CD4-positive, alpha-beta T cell treated with Interleukin-21 for 1 hour (primary cell): Measurements from ENCODE around the gene ADCY10.

Experiments used
- DNase-seq: peaks from one replicate; pipeline ENCODE4 v3.0.0-alpha.2; 2020

Gene ADCY10

DNA sequence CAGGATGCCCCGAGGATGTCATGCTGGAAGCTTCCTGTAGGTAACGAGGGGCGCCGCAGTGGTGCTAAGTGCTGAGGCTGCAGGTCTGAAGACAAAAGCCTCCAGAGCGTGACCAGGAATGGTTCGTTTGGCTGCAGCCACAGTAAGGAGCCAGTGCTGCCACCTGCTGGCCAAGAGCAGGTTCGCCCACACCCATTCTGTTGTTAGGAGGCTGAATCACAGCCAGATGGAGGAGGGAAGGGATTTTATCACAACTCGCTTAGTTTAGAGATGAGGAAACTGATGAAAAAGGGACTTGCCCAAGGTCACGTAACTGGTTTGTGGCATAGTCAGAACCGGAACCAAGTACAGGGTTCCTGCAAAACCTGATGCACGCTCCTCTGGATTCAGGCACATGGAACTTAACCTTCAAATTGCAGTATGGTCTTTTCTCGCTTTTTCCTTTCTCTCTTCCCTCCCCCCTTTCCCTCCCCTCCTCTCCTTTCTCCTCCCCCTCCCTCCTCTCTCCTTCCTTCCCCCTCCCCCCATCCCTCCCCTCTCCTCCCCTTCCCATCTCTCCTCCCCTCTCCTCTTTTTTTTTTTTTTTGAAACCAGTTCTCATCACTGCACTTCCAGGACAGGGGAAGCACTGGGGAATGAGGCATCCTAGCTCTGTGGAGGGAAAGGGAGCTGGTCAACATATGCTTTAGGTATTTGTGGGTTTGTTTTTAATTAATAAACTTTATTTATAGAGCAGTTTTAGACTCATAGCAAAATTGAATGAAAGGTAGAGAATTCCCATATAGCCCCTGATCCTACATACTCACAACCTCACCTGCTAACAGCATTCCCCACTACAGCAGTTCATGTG lies 110.4 kb downstream of the ADCY10 start:
- peak; percentile 85 for DNase-seq

DNA sequence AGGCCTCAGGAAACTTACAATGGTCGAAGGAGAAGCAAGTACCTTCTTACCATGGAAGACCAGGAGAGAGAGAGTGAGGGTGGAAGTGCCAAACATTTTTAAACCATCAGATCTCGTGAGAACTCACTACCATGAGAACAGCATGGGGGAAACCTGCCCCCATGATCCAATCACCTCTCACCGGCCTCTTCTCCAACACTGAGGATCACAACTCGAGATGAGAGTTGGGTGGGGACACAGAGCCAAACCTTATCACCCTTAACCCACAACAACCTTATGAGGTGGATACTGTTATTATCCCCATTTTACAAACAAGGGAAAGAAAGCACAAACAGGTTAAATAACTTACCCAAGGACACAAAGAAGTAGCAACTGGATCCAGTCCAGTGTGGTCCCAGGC lies 111.7 kb downstream of the ADCY10 start:
- no peak for DNase-seq

DNA sequence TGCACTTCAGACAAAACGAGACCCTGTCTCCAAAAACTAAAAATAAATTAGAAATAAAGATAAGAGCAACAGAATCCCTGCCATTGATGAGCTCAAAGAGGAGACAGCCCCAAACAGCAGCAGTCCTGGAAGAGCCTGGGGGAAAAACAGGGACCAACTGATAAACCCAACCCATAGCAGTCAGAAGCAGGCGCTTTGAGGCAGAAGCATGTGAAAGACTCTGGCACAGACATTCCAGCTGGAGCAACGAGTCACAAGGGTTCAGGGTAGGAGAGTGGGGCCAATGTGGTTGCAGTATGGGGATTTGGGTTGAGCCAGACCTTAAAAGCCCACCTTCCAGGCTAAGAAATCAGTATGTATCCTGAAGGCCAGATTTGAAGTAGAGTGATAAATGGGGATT lies 113.7 kb downstream of the ADCY10 start:
- DNase-seq: no peak

DNA sequence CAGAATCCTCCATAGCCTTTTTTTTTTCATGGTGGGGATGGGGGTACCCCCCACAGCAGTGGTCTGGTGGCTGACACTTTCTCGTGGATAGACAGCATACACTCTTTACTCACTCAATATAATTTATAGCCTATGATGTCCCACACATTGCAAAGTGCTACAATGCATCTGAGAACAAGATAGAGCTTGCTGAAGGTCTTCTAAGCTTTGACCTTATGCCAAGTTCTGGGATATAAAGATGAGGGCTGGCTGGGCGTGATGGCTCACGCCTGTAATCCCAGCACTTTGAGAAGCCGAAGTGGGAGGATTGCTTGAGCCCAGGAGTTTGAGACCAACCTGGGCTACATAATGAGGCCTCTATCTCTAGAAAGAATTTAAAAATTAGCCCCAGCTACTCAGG lies 114.2 kb downstream of the ADCY10 start:
- DNase-seq: no peak

DNA sequence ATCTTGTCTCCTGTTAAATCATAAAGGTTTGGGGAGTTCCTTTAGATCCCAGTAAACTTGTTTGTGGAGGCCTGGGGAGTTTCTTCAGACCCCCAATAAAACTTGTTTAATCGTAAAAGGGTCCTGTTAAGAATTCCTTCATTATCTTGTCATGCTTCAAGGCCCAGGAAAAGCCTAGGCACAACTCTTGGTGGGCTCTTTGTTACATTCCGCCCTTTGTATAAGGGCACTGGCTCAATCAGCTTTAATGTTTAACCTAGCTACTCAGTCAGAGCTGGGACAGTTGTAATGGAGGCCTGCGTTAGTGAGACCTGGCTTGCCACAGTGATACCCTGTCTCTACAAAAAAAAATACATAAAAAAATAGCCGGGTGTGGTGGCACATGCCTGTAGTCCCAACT lies 115.0 kb downstream of the ADCY10 start:
- no peak for DNase-seq

DNA sequence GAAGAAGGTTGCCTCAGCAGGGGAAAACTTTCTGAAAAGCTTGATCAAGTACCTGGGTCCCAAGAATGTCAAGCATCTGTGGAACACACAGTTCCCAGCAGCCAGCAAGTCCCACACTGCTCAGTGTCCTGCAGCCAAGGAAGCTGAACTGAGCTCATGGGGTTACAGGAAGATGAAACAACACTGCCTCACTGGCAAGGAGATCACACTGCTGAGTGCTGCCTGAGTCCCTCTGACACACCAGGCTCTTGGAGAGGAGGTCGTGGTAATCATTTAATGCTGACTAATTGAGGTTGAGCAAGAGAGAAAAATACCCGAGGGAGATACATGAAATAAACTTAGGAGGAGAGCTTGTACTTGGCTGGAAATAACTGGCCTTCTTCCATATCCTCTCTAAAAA lies 116.9 kb downstream of the ADCY10 start:
- DNase-seq: no peak

DNA sequence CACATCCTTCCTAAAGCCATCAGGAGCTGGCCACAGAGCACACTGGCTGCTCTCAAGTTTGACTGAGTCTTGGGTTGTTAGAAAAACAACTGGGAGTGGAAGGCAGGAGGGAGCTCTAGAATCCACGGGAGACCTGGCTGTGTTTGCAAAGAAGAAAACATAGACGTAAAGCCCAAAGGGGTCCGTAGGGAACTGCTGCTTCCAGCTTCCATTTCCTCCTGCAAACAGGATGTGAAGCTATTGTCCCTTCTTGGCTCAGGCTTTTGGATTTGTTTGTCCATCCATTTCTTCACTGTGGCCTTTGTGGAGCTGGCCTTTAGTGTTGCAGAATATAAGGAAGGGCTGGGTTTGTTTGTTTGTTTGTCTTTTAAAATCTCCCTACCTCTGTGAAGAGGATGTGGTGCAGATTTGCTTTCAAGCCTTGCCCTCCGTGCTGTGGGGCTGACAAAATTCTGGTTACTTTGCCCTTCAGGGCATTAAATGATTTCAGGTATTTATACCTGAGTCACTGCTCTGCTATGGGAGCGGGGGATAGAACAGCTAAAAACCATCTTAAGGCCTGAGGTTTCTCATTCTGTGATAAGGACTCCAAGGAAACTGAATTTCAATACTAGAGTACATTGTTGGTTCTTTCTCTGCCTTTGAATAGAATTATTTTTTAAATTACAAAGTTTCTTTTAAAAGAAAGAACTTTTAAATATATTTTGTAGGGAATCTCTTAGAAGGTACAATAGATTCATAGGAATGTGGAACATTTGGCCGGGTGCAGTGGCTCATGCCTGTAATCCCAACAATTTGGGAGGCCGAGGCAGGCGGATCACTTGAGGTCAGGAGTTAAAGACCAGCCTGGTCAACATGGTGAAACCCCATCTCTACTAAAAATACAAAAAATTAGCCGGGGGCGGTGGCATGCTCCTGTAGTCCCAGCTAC lies 117.9 kb downstream of the ADCY10 start:
- DNase-seq: no peak

DNA sequence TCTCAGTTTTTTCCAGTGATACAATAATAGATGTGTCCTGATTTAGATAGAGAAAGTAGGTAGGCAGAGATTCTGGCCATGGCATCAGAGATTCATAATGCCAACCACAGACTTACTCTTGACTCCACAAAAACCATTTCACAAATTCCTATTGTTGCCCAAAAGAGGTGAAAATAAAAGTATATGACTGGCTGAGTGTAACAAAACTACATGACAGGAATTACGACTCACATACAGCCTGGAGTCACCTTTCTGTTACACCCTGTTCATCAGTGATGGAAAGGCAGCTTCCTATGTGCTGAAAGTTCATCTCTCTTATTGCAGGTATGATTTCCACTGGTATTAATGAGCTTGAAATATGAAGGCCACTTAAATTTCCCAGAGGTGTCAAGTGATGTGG lies 119.9 kb downstream of the ADCY10 start:
- DNase-seq: no peak

DNA sequence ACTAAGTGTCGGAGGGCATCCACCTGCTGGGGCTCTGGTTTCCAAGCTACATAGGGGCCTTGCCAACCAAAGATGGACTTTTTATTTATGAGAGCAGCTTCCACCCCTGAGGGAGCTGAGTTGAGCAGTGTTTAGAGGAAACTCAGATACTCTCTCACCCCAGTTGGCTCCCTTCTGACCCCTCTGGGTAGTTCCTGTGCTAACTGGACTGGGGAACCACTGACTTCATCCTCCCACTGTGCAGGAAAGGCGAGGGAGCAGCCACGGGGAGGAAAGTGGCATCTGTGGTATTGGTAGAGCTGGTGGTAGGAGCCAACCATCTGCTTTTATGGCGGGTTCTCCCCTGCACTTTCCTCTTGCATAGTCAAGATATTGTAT lies 121.8 kb downstream of the ADCY10 start:
- DNase-seq: no peak

DNA sequence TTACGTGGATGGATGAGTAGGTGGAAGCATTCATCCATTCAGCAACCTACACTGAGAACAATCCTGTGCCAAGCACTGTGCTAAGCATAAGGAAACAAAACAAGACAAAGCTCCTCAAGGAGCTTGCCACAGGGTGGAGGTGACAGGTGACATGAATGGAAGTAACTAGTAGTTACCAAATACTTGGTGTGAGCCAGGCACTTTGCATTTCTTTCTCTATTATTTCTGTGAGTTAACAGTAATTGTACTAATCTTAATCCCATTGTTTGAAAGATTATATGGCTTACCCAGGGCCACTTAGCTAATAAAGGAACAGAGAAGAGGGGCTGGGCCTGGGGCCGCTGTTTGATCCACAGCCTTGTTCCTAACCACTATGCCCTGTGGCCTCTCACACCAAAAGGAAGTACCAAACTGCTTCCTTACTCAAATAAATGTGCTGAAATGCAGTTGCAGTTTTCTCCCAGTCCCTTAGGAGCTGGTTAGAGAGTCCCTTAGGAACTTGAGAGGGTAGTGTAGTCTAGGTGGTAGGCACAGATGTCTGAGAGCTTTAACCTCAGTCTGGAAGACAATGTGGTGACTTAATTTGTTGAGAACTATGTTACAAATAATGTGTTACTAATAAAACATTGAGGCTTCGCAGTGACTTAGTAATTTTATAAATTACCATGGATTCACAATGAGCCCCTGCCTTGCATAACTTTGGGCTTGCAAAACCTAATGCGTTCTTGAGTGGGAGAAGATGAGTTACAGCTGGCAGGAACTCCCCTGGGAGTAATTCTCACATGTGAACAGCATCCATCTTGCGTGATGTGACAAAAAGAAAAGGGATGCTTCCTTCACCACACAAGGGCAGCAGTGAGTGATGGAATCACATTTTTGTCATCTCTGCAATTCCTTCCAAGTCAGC lies 122.4 kb downstream of the ADCY10 start:
- no peak for DNase-seq

DNA sequence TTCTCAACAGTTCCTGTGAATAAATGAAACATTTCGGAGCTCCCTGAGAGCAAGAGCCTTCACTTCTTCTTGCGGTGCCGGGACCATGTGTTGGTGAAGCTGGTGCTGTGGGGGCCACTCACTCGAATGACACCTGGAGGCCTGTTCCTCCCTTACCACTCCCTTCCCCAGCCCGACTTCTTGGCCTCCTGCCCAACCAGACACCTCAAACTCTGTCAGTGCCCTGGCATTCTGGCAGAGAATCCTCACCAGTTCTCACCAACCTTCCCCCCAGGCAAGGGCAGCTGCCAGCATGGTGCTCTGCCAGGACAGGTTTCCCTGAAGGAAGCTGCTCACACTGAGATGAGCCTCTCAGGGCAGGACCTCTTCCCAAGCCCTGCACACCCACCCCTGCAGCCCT lies 123.8 kb downstream of the ADCY10 start:
- no peak for DNase-seq

DNA sequence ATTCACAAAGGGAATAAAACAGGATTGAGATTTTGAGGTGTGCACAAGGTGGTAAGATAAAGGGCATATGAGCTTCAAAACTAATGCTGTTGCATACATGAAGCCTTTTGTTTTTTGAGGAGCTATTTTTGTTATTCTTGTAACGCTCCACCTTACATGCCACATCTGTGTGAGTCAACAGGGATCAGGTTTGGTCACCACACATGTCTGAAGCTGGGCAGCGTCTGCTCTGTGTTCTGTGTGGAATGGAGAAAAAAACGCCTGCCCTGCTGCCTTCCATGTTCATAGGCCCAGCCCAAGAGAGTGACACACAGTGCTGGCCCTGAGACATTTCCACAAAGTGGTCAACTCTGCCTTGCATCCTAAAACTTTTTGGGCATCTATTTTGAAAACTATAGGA lies 124.4 kb downstream of the ADCY10 start:
- DNase-seq: no peak

DNA sequence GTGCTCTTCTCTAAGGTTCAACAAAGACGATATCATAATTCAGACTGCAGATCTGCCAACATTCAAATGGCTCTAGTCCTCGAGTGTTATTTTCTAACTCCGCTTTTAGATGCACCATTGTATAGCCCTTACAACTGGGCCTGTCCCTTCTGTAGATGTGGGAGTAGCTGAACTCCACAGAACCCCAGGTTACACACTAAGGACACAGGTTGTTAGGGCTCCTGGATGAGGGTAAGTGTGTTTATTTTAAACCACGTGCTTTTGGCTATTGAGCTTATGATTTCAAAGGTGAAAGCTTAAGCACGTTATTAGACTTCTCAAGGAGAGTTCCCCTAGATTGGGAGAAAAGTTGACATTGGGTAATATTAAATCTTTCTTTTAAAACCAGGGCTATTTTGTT lies 127.4 kb downstream of the ADCY10 start:
- no peak for DNase-seq

DNA sequence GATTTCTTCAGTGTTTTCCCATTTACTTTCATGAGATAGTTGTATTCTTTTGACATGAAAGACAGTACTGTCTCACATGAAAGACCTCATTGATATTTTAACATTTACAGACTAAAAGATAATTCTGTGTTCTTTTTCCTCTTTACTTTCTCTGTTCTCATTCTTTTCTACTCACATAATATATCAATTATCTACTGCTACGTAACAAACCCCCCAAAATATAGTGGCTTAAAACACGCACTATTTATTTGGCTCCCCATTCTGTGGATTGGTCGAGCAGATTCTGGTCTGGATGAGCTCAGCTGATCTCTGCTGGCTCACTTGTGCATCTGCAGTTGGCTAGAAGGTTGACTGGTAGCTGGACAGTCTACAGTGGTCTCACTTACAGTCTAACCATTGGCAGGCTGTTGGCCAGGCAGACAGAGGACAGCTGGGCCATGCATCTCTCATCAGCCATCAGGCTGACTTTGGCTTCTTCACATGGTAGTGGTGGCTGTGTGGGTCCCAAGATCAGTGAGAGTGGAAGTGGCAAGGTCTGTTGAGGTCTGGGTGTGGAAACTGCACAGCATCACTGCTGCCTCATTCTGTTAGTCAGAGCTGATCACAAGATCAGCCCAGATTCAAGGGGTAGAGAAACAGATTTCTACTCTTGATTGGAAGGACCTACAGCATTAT lies 128.9 kb downstream of the ADCY10 start:
- DNase-seq: no peak

DNA sequence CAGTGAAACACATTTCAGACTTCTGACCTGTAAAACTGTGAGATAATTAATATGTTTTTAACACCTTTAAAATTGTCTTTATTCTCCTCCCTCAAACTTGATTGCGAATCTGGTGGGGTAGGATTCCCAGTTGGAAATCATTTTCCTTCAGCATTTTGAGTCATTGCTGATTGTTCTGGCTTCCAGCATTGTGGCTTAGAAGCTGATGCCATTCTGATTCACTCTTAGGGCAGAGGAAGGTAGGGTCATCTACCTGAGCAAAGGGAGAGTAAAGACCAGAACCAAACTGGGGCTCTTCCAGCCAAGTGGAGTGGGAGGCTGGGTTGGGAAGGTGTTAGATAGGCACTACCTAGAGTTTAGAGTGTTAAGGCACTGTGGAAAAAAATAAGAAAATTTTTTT lies 131.0 kb downstream of the ADCY10 start:
- no peak for DNase-seq

DNA sequence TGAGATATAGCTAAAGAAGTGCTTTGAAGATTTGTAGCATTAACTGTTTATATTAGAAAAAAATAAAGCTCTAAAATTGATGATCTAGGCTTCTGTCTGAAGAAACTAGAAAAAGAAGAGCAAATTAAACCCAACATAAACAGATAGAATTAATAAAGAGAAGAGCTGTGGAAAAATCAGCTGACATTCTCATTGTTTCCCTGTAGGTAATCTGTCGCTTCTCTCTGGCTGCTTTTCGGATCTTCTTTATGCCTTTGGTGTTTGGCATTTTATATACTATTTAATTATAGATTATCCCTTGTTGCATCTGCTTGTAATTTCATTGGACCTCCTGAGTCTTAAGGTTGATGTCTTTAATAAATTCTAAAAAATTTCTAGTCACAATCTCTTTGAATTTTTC lies 132.4 kb downstream of the ADCY10 start:
- no peak for DNase-seq

DNA sequence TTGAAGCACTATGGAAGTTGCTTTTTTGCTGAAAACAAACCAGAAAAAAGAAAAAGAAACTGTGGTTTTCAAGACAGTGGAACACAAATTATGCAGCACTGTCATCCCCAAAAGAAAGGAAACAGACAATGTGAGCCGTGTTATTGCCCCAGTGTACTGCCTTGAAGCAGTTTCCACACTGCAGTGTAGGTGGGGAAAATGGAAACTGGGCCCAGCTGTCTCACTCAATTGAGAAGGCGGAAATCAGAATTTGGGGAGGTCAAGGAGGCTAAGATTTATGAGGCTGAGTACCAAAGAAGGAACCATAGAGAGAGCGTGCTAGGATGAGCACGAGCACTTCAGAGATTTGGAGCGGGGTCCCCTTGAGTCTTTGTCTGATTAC lies 136.7 kb downstream of the ADCY10 start:
- no peak for DNase-seq

DNA sequence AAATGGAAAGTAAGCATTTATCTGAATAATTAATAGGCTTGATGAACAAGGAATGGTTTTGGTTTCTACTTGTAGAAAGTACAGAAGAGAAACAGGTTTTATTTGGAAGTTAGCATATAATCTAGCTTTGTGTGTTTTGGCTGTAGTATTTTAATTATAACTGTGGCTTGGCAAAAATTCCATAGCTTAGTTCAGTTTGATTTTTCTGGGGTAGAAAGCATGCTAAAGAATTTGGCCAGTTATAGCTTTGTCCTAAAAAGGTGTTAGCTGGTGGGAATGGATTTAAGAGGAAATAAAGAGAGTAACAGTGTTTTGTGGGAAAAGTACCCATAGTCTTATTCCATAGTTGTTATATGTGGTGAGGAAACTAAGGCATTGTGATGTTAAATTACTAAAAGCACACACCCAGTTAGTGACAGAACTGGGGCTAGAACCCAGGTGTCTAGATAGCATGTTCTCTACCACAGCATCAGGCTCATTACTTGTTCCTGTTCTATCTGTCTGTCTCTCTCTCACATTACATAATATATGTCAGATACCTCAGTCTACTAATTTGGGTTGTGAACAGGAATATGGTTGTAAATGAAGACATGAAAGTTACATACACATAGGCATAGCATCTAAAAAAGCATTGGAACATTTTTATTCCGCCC lies 137.2 kb downstream of the ADCY10 start:
- DNase-seq: no peak

DNA sequence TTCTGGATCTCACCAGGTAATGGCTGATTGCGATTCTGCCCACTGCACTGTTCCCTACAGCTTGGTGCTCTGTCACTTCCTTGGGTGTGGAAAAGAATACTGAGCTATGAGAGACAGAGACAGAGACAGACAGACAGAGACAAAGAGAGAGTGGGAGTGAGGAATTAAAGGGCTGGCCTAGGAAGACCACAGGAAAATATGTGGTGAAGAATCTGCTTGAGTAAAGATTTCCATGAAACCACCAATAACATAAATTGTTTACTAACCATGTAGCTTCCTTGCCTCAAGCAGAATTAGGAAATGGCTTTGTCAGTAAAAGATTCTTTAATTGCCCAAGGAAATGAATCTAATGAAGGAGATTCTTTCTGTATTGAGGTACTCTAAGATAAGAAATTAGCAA lies 137.8 kb downstream of the ADCY10 start:
- no peak for DNase-seq

DNA sequence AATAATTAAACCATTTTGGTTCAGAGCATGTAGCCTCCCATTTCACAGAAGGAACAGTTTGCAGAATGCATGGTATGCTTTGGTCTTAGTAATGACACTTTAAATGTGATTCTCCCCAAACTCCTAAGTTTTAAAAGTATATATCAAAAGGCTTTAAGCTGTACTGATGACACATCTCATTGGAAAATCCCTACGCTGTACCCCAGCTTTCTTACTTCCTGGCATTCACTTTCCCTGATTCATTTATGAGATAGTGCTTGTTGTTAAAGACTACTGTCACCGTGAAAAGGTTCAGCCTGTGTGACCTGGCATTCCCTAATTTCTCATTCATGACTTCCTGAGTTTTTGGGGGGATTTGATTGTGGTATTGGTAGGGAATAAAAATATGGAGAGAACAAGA lies 138.8 kb downstream of the ADCY10 start:
- DNase-seq: no peak

DNA sequence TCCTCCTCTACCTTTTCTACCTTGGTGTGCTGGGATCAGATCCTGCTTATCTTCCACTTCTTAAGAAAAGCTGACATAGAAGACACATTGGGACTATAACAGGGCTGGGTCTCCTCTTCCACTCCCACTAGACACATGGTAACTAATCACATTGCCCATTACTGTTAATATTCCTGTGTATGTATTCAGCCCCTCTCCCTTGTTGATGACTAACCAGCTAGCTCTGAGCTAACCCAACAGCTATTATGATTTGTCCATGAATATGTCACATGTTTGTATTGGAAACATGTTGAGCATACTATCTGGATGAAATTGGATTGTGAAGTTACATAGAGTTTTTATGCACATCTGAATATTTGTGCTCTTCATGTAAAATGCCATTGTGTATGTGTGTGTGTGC lies 139.2 kb downstream of the ADCY10 start:
- DNase-seq: no peak

DNA sequence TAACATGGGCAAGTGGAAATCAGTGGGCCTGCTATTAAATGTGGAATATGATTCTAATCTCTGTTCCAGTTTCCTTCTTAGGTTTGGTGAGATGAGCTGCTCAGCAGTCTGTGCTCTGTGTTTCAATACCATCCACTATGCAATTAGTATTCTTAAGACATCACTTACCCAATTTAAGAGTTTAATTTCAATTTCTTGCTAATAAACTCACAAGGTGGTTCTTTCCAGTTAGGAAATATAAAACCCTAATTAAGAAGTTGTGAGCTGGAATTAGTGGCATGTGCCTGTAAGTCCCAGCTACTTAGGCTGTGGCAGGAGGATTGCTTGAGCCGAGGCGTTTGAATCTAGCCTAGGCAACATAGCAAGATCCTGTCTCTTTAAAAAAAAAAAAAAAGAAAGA lies 140.4 kb downstream of the ADCY10 start:
- DNase-seq: no peak
